GM18498 (cell line): ENCODE measurements around the gene F10.

ENCODE experiments used
- ATAC-seq: cut with Tn5 transposase; IDR thresholded peaks from one replicate; pipeline ENCODE4 v1.9.1; 2021; ENCODE audit warnings: mild to moderate bottlenecking, moderate library complexity; ENCODE audit not compliant: unreplicated experiment

Gene F10

GRCh38 chr13:113166681-113167080 lies 44.1 kb downstream of the F10 start:
- no peak for ATAC-seq

GRCh38 chr13:113167155-113167554 lies 44.6 kb downstream of the F10 start:
- no peak for ATAC-seq

GRCh38 chr13:113167575-113167974 lies 45.0 kb downstream of the F10 start:
- ATAC-seq = no peak

- no peak for ATAC-seq
These were observed 45.6 kb downstream of the F10 start for GRCh38 chr13:113168211-113168610.

- ATAC-seq = no peak
These were observed 47.0 kb downstream of the F10 start for GRCh38 chr13:113169277-113170272.

- no peak for ATAC-seq
These were observed 47.9 kb downstream of the F10 start for GRCh38 chr13:113170511-113170910.

- ATAC-seq = no peak
These were observed 48.9 kb downstream of the F10 start for GRCh38 chr13:113171250-113172125.

GRCh38 chr13:113172419-113172926 lies 49.9 kb downstream of the F10 start:
- ATAC-seq = no peak

- no peak for ATAC-seq
These were observed 53.7 kb downstream of the F10 start for GRCh38 chr13:113176280-113176679.

GRCh38 chr13:113176822-113177221 lies 54.2 kb downstream of the F10 start:
- ATAC-seq = no peak

- no peak for ATAC-seq
These were observed 55.7 kb downstream of the F10 start for GRCh38 chr13:113178070-113178895.

GRCh38 chr13:113178896-113179167 lies 56.2 kb downstream of the F10 start:
- ATAC-seq = no peak

- ATAC-seq = no peak
These were observed 57.0 kb downstream of the F10 start for GRCh38 chr13:113179374-113180230.

GRCh38 chr13:113182046-113182445 lies 59.4 kb downstream of the F10 start:
- no peak for ATAC-seq

GRCh38 chr13:113183450-113184129 lies 61.0 kb downstream of the F10 start:
- no peak for ATAC-seq

- ATAC-seq = no peak
These were observed 62.2 kb downstream of the F10 start for GRCh38 chr13:113184568-113185440.

- peak; percentile 96 for ATAC-seq
These were observed 63.7 kb downstream of the F10 start for GRCh38 chr13:113186061-113186900.
